Fibroblast of skin of abdomen (primary cell): ENCODE data around the gene SHOC2. TPM values are rescaled to one million over a fixed set of nuclear protein-coding genes. Genes with fewer than 3 reads are reported as not detected.

Experiments
- DNase-seq: peaks from one replicate; pipeline ENCODE4 v3.0.0-alpha.2; 2013
- polyA plus RNA-seq, 2 experiments: library from polyadenylated mRNA; unstranded; fragments of 120-200 nt; gene quantifications; one replicate each; pipeline ENCODE4 v1.2.1, GENCODE V29; 2013; ENCODE audit not compliant: insufficient read length in 2 of 2

SHOC2 gene
- polyA plus RNA-seq (2013, experiment 1 of 2; ENCODE audit: insufficient read length) = 36.5 TPM
- polyA plus RNA-seq (2013, experiment 2 of 2; ENCODE audit: insufficient read length) = 39.3 TPM

DNA sequence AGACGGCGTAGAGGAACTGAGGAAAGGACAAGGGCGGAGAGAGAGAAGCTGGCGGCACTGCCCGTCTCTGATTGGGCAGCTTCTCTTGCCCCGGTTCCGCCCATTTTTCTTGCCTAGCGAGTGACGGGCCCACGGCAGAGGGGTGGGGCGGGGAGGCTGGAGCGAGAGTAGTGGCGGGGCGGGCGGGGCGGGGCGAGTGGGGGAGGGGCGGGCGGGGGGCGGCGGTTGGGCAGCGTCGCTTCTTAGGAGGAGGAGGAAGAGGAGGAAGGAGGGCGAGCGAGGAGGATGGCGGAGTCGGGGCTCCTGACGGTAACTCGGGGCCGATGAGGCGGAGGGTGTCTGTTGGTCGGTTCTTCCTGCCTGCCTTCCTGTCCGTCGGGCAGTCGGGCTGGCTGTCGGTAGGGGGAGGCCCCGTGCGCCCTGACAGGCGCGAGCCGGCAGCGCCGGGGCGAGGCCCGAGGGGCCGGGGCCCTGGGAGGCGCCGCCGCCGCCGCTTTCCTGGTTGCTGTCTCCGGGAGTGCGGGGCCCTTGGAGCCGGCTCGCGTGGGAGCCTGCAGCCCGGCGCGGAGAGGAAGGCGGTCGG lies at the start of gene SHOC2:
Gene SHOC2, plus strand, starts transcription at position 256 of the 583 bp plus-strand sequence. CDS start 44,755 bp downstream, outside the sequence.
- no peak for DNase-seq

DNA sequence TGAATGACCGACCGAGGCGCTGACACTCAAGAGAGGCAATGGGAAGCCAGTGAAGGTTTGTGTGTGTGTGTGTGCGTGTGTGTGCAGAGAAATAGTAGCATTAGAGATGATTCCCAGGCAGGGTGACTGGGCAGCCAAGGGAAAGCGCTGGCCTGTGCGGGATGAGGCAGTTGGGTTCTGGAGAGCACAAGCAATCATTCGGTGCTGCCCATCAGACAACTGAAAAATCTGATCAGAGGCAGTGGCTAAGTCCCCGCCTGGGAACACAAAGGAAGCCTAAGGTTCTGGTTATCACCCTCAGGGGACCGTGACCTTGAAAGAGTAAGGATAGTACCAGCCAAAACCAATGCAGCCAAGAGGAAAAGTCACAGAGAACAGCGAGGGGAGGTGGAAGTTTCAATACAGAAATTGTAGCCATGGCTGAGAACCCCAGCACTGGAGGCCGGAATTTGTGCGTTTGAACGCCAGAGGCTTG lies 48.5 kb upstream of the SHOC2 start:
- peak; percentile 20 for DNase-seq

DNA sequence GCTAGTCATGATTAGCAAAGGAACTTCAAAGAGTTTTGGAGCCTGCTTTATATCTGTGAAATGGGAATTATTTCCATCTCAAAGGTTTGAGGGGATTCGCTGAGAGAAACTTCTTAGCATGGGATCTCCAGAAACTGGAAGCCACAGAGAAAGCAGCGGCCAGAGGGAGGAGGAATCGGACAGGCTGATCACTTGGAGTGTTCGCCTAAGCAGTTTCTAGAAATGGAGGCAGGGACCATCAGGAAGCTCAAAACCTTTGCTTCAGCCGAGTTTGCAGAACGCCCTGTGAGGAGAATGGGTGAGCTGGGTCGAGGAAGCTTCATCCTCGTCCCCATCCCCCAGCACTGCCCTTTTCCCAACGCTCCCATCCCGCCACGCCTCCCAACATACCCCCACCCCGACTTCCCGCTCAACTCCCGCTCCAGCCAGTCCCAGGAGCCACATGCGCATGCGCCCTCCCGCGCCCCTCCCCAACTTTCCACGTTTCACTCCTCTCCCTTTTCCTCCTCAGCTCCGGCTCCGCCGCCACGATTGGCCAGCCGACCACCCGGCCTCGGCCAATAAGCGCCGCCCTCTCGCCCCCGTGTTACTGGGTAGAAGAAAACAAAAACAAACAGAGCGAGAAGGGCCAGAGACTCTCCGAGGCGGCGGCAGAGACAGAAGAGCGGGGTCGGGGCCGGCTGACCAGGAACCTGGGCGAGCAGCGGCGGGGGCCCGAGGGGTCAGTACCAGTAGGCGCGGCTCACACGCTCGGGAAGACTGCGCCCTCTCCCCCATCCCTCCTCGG lies 47.9 kb upstream of the SHOC2 start, which contains the start of gene PDCD4:
Gene PDCD4, plus strand, starts transcription at position 631 of the 787 bp plus-strand sequence. CDS start 4,100 bp downstream, outside the sequence.
- peak; percentile 99 for DNase-seq

- DNase-seq = peak; percentile 86
Measured at GRCh38 chr10:110872145-110872983, 47.0 kb upstream of the SHOC2 start.

DNA sequence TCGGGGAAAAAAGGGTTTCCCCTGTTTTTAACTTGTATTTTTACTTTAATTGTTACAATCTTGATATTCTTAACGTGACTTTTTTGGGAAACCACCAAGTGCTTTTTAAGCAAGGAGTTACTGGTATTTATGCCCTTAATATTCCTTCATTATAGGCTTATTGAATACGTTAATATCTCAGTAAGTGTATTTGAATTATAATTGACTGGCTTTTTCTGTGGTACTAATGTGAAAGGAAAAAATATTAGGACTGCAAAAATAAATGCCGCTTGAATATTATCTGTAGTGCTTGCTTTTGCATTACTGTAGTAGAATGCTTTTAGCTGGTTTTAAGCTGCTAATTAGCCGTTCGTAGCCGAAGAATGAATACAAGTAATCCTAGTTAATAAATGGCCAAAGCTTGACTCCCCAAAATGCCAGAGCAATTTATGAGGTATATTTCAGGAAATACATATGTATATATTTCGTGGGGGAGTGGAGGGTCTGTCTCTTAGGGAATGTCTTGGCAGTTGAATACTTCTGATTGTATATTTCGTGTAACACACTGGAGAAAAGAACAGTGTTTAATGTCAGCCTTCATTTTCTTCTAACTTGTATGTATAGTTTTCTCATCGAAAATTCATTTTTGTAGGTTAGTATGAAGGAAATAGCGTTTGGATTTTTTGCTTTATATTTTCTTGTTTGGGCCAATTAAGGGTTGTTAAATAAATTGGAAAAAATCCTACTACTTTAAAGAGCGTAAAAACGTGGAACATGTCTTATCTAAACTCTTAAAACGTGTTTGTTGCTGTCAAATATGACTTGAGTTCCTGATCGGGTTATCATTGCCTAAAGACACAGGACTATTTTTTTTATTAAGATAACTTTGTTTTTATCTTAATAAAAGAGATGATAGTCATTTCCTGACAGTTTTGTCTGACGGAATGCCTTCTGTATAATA lies 46.1 kb upstream of the SHOC2 start:
- no peak for DNase-seq

- no peak for DNase-seq
Measured at GRCh38 chr10:110873951-110874350, 45.5 kb upstream of the SHOC2 start.

DNA sequence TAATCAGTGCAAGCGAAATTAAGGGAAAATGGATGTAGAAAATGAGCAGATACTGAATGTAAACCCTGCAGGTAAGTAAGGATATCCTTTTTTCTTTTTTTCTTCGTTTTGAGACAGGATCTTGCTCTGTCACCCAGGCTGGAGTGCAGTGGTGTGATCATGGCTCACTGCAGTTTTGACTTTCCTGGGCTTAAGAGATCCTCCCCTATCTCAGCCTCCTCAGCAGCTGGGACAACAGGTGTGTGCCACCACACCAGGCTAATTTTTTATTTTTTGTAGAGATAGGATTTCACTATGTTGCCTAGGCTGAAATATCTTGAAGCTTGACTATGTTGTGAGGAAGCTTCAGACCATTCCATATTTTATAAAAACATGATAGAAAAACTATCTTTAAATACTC lies 43.4 kb upstream of the SHOC2 start:
- no peak for DNase-seq

DNA sequence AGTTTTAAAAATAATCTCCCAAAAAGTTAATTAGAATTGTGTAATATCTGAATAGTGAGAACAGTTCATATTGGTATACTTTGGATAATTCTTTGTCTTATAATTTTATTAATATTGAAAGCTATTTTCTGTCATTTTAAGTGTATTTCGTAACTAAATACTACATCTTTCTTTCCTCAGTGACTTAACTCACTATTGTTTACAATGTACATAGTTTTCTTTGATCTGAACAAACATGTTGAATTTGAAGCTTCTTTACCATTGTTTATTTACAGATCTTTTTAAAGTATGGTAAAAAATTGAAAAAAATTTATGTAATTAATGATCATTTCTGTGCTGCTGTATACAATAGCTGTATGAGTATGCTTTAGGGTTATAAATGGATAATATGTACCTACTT lies 42.6 kb upstream of the SHOC2 start:
- no peak for DNase-seq

- DNase-seq = no peak
Measured at GRCh38 chr10:110880012-110880411, 39.4 kb upstream of the SHOC2 start.

DNA sequence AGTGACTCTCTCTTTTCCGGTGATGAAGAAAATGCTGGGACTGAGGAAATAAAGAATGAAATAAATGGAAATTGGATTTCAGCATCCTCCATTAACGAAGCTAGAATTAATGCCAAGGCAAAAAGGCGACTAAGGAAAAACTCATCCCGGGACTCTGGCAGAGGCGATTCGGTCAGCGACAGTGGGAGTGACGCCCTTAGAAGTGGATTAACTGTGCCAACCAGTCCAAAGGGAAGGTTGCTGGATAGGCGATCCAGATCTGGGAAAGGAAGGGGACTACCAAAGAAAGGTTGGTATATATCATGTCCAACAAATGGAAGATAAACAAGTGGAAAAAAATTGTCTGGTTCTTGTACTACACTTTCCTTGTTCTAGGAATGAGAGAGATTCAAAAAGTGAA lies 38.2 kb upstream of the SHOC2 start:
- DNase-seq = no peak

- no peak for DNase-seq
Measured at GRCh38 chr10:110881905-110882304, 37.5 kb upstream of the SHOC2 start.

GRCh38 chr10:110883924-110884323 lies 35.5 kb upstream of the SHOC2 start:
- DNase-seq = no peak

DNA sequence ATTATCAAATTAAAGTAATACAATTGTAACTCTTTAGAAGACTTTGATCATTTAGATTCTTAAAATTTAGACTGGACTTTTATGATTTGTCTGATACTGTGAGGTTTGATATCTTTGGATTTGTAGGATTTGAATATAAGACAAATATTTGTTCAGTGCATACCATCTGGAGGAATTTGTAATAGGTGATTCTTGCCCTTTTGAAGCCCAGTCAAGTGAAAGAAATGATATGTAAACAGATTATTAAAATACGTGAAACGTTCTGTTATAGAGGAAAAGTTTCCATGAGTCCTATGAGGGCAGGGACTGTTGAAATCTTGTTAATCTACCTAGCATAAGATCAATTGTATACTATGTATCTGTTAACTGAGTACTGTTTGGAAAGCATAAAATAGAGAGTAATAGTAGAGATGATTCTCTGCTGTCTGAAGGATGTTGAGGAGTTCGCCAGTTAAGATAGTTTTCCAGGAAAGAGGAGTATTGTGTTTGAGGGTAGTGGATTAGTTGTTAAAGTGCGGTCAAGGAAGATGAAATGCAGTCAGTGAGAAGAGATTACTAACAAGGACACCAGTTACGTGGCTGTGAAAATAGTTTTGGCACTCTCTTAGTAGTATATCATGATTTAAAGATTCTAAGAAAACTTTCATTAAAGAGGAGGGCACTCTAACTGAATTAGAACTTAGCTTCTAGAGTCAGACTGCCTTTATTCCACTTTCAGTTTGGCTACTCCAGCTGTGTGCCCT lies 33.3 kb upstream of the SHOC2 start:
- no peak for DNase-seq

DNA sequence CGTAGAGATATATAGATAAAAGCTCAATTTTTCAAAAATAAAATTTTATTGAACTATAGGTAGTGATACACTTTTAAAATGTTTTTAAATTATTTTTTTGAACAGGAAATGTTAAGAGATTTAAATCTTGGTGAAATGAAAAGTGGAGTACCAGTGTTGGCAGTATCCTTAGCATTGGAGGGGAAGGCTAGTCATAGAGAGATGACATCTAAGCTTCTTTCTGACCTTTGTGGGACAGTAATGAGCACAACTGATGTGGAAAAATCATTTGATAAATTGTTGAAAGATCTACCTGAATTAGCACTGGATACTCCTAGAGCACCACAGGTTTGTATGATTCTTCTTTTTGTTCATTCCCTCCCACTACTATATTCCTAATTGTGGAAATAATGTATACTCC lies 31.8 kb upstream of the SHOC2 start:
- no peak for DNase-seq

DNA sequence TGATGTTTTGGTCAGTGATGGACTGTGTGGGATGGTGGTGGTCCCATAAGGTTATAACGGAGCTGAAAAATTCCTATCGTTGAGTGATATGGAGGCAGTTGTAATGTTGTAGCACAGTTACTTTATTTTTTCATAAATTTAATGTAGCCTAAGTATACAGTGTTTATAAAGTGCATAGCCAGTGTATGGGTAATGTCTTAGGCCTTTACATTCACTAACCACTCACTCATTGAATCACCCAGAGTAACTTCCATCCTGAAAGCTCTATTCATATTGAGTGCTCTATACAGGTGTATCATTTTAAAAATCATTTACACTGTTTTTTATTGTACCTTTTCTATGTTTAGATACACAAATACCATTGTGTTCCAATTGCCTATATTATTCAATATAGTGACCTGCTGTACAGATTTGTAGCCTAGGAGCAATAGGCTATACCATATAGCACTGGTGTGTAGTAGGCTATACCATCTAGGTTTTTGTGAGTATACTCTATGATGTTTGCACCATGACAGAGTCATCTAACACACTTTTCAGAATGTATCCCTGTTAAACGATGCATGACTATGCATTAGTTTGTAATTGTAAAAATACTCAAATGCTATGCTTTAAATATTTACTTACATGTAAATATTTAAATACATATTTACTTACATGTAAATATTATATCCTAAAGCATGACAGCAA lies 26.7 kb upstream of the SHOC2 start:
- DNase-seq = no peak

DNA sequence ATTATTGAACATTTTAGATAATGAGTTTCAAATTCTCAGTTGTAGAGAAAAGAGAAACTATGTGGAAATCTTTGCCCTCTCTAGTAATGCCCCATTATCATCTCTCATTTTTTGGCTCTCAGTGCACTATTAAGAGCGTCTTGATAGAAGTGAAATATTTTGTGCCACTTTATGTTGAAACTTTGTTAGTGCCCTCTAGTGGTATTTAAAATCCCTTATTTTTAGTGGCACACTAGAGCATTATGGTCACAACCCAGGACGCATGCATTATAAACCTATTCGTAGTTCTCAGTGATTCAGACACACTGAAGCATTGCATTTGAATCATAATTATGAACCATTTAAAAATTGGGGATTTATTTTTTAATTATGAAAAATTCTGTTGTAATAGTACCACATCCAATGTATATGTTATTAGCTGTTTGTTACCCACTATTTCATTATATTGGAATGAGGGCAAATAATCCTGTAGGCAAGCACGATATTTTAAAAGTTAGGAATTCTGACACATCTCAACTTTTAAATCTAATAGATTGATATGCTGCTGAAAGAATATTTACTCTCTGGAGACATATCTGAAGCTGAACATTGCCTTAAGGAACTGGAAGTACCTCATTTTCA lies 25.7 kb upstream of the SHOC2 start:
- peak; percentile 39 for DNase-seq

DNA sequence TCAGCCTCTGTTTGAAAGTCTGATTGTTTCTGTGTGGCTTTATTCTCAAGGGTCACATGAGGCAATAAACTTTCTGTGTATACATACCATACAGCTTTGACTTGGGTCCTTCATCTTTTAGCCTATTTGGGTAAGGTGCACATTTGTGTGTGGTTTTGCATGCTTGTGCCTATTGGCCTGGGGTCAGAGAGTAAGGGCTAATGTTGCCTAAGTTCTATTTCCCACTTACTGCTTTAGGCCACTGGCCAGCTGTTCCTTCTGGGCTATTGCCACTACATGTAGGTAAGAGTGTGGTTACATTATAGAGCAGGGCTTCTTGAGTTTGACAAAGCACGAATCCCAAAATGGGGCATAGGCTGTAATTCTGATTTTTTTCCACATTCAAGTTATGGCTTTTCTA lies 22.2 kb upstream of the SHOC2 start:
- no peak for DNase-seq

DNA sequence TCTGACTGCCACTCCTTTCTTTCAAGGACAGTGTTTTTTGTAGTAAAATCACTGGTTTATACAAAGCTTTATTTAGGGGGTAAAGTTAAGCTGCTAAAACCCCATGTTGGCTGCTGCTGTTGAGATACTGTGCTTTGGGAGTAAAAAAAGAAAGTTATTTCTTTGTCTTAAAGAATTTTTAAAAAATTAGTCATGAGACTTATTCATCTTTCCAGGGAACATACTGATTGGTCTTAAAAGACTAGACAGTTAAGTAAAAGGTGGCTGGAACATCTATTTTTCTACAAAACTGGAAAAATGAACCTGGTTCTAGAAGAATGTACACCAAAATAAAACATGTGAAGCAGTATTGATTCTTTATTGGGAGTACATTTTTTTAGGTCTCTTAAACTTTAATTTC lies 21.0 kb upstream of the SHOC2 start:
- DNase-seq = no peak

GRCh38 chr10:110900983-110901382 lies 18.4 kb upstream of the SHOC2 start:
- DNase-seq = no peak
